ENCODE data around the gene RAP1A. TPM values are rescaled to one million over a fixed set of nuclear protein-coding genes. Genes with fewer than 3 reads are reported as not detected.

RAP1A gene
- total and polyA plus RNA-seq, 4 donors = 14.2 to 31.4 (median 25.8) TPM

- DNase-seq (ENCODE audit: low spot score) = peak; percentile 28
- Histone ChIP-seq H3K9ac (ENCODE audit: low read depth in 1 of 2, low read length in 2 of 2) (no peak overlapping the region), H3K4me1 (ENCODE audit: control insufficient read depth in 4 of 4, insufficient read depth in 4 of 4, low read length in 3 of 4) (no peaks in the 10 kb centered on the region), H3K9me3 (ENCODE audit: control insufficient read depth in 4 of 4, low read length in 3 of 4) (no peaks in the 10 kb centered on the region), H3K27ac (ENCODE audit: low read depth in 1 of 2, low read length in 2 of 2) (no peak overlapping the region), H3K4me3 (ENCODE audit: low read depth in 1 of 3, low read length in 3 of 3) (no peak overlapping the region), H3K27me3 (ENCODE audit: control insufficient read depth in 4 of 4, insufficient read depth in 4 of 4, low read length in 3 of 4) (no peaks in the 10 kb centered on the region), H3K36me3 (ENCODE audit: control insufficient read depth in 4 of 4, insufficient read depth in 3 of 4, low read depth in 1 of 4, low read length in 3 of 4) (no peaks in the 10 kb centered on the region)
- 94% methylated on average over 7 of the region's 7 CpGs for WGBS
- TF ChIP-seq ZBTB33 (IDR thresholded peaks at IDR 0.05) (no peak), RAD21 (IDR thresholded peaks at IDR 0.05) (no peak), CTCF (IDR thresholded peaks at IDR 0.05; ENCODE audit: low read depth, low read length, missing input control) (no peak), JUND (IDR thresholded peaks at IDR 0.05) (no peak)
These were observed 110.5 kb downstream of the RAP1A start for GRCh38 chr1:111729946-111730681.

GRCh38 chr1:111730706-111731105 lies 111.1 kb downstream of the RAP1A start:
- Histone ChIP-seq H3K4me1 (ENCODE audit: control insufficient read depth in 4 of 4, insufficient read depth in 4 of 4, low read length in 3 of 4) (no peaks in the 10 kb centered on the region), H3K27me3 (ENCODE audit: control insufficient read depth in 4 of 4, insufficient read depth in 4 of 4, low read length in 3 of 4) (no peaks in the 10 kb centered on the region), H3K9ac (ENCODE audit: low read depth in 1 of 2, low read length in 2 of 2) (no peak overlapping the region), H3K4me3 (ENCODE audit: low read depth in 1 of 3, low read length in 3 of 3) (no peak overlapping the region), H3K36me3 (ENCODE audit: control insufficient read depth in 4 of 4, insufficient read depth in 3 of 4, low read depth in 1 of 4, low read length in 3 of 4) (no peaks in the 10 kb centered on the region), H3K27ac (ENCODE audit: low read depth in 1 of 2, low read length in 2 of 2) (no peak overlapping the region), H3K9me3 (ENCODE audit: control insufficient read depth in 4 of 4, low read length in 3 of 4) (no peaks in the 10 kb centered on the region)
- no peak for TF ChIP-seq REST (IDR thresholded peaks at IDR 0.05)
- TF ChIP-seq ZBTB33 (IDR thresholded peaks at IDR 0.05) = no peak
- TF ChIP-seq FOXA2 (IDR thresholded peaks at IDR 0.05) = no peak
- TF ChIP-seq MAX (IDR thresholded peaks at IDR 0.05) = no peak
- no peak for TF ChIP-seq EGR1 (IDR thresholded peaks at IDR 0.05; ENCODE audit: low read depth in 2 of 2)
- no peak for TF ChIP-seq TAF1 (conservative IDR thresholded peaks at IDR 0.05)
- no peak for TF ChIP-seq RAD21 (IDR thresholded peaks at IDR 0.05)
- DNase-seq (ENCODE audit: low spot score) = peak; percentile 21
- WGBS = 91% methylated on average over 4 of the region's 4 CpGs

Measured in liver (tissue), 9 donors.